Measurements from ENCODE around the gene ALG14.
"Not testable (repeated sequence)": the region's sequence is repeated elsewhere in the genome, so short reads cannot be mapped to it uniquely, and the experiment has no call there.

The ALG14 gene

DNA sequence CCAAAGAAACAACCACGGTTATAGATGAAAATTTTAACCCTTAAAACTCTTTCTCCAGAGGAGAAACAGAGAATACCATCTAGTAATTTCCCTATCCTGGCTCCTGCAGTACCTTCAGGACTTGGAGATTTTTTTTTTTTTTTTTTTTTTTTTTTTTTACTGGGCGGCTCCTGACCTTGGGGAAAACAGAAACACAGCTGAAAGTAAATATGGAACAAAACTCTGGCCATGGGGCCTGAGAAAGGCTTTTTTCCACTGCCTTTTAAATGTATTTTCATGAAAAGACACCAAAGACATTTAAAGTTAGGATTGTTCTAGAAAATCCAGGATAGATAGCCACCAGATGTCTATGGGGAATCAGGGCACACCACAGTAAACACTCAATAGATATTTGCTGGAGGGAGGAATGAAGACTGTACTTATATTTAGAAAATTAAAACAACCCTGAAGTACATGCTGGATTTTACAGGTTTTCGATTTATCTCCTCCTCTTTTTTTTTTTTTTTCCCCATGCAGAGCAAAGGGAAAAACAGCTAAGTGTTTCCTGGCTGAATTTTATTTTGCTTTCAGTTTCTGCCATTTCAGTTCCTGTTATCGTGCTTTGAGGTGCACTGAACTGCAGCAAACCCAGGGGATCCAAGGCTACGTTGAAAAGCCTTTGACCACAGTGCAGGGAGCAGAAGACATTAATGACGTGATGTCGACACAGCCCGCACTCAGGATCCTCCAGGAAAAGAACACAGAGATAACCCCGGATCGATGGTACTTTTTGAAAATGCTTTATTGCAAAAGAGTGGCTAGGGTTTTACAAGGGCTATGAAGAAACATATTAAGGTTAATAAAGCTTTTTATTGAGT lies 110.1 kb downstream of the ALG14 start:
- in situ Hi-C loops (cut with HindIII; ENCODE audit: low sequenced_read_pairs), result no loop called here

- in situ Hi-C loops (cut with HindIII; ENCODE audit: low sequenced_read_pairs), result no loop called here
Measured at GRCh38 chr1:94961988-94962387, 110.8 kb downstream of the ALG14 start.

- in situ Hi-C loops (cut with HindIII; ENCODE audit: low sequenced_read_pairs), result no loop called here
Measured at GRCh38 chr1:94961582-94961981, 111.2 kb downstream of the ALG14 start.

DNA sequence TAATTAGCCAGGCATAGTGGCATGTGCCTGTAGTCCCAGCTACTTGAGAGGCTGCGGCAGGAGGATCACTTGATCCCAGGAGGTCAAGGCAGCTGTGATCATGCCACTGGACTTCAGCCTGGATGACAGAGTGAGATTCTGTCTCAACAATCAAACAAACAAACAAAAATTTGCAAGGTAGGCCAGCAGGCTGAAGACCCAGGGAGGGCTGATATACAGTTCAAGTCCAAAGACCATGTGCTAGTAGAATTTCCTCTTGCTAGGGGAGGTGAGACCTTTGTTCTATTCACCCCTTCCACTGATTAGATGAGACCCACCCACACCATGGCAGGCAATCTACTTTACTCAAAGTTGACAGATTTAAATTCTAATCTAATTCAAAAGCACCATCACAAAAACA lies 114.7 kb downstream of the ALG14 start:
- in situ Hi-C loops (cut with HindIII; ENCODE audit: low sequenced_read_pairs), result no loop called here

DNA sequence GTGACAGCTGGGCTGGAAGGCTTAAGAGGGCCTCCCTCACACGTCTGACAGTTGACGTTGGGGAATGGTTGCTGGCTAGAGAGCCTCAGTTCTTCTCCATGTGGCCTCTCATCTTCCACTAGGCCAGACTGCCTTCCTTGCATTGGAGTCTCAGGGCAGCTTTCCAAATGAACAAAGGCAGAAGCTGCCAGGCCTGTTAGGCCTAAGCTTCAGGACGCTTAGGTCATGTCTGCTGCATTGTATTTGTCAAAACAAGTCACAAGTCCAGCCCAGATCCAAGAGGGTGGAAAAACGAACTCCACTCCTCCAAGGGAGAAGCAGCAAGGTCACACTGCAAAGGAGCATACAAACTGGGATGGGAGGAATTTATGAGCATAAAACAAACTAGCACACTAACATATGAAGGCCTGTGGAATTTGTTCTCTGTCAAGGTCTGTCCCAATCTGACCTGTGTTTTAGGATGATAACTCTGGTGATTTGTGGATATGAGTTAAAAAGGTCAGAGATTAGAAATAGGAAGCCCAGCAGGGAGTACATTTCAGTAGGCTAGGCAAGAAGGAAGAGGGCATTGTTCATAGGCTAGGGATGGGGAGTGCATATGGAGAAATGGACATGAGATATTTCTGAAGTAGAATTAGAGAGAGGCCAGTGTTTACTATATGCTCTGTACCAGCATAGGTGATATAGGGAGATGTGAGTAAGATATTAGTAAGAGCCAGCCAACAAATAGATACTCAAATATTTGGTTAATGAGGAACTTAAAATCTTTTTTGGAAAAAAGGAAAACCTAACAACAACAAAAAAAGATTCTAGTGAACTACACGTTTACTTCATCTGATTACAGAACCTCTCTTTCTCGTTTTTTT lies 116.8 kb downstream of the ALG14 start:
- in situ Hi-C loops (cut with HindIII; ENCODE audit: low sequenced_read_pairs), result no loop called here

DNA sequence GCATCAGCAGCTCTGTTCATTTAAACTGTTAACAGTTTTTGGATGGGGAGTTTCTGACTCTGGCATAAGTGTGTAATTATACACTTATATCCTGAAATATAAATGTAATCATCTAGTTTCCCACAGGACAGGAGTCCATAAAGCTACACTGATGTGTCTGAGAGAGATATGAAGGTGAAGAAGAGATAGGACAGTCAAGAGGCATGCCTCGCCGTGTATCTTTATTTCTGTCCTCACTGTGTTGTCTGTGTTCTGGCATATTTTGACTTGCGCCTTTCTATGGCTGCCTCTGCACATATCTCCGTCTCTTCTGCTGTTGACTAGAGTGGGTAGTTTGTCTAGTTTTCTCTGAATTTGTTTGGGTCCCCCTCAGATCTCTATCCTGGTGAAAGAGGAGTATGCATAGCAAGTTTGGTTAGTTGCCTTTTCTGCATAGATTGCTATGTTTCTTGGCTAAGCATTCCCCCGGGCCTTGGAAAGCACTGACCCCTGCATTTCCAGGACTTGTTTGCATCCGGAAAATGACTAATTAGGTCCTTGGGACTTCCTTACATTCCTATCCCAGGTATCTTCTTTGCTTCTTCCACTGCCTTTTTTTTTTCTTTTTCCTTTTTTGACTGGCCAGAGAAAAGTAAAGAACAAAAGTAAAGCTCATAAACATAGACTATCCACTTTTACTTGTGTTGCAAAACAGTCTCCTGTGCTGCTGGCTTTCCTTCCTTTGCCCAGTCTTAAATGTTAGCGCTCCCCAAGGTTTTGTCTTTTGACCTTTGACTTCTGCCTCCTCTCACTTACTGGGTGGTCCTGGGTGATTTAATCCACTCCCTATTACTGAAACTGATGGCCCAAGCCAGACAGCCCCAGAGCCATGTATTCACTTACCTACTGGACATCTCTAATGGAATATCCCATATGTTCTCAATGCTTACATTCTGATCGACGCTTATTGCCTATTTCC lies 118.2 kb downstream of the ALG14 start:
- in situ Hi-C loops (cut with HindIII; ENCODE audit: low sequenced_read_pairs), result no loop called here

GRCh38 chr1:94953746-94954145 lies 119.0 kb downstream of the ALG14 start:
- in situ Hi-C loops (cut with HindIII; ENCODE audit: low sequenced_read_pairs), result no loop called here

- in situ Hi-C loops (cut with HindIII; ENCODE audit: low sequenced_read_pairs), result no loop called here
Measured at GRCh38 chr1:94953107-94953506, 119.6 kb downstream of the ALG14 start.

- in situ Hi-C loops (cut with HindIII; ENCODE audit: low sequenced_read_pairs), result no loop called here
Measured at GRCh38 chr1:94952539-94952938, 120.2 kb downstream of the ALG14 start.

DNA sequence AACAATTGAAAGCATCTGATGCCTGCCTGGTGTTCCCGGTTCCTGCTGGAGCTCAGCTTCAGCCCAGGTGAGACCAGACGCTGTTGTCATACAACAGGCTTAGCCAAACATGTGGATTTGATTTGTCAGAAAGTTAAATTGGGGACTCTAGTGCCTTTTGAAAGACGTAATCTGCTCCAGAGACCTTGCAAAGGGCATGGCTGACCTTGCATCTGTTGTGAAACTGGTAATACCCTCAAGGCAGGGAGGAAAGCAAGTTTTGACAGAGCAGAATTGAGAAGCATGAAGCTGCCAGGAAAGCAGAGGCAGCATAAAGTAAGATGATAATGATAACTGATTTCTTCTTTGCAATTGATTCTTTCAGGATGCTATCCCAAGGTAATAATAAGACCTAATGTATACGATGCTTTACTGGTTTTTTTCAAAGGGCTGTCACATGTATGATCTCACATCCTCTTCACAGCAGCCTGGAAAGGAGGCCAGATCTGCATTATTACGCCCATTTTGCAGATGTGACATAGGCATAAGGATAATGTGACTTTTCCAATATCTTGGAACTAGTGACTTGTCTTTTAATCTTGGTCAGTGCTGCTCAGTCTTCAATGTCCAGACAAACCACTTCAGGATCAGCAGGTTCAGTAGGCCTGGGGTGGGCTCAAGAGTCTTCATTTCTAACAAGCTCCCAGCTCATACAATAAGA lies 121.1 kb downstream of the ALG14 start:
- in situ Hi-C loops (cut with HindIII; ENCODE audit: low sequenced_read_pairs), result no loop called here

- in situ Hi-C loops (cut with HindIII; ENCODE audit: low sequenced_read_pairs), result no loop called here
Measured at GRCh38 chr1:94951046-94951445, 121.7 kb downstream of the ALG14 start.

DNA sequence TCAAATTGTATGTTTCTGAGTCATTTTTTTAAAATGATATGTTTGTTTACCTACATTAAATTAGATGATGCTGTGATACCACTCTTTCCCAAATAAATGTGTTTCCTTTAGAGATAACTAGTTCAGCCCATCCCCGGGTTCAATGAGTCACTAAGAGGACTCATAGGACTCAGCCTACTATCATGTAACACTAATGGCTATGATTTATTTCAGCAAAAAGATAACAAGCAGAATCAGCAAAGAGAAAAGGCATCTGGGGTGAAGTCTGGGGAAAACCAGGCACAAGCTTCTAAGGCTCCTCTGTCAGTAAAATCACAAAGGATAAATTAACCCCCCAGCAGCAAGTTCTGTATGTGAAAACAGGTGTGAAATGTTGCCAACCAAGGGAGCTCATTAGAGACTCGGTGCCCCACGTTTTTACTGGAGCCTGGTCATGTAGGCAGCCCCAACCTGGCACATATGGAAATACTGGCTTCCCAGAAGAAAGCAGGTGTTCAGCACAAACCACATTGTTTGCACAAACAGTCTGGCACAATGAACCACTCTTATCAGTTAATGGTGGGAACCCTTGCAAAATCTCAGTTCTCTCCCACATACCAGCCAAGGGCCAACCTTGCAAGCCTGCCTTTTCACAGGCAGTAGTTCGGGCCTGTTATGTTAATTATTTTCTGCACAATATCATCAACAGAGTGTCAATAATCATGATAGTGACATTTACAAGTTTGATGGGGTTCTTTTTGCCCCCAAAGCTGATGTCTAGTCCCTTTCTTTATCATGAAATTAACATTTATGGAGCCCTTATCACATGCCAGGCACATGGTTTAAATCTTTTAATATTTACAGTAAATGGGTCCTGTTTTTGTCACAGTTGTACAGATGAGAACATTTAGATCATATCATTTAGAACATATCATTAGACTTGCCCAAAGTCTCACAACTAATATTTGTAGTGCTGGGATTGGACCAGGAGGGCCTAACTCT lies 122.8 kb downstream of the ALG14 start:
- in situ Hi-C loops (cut with HindIII; ENCODE audit: low sequenced_read_pairs), result no loop called here

DNA sequence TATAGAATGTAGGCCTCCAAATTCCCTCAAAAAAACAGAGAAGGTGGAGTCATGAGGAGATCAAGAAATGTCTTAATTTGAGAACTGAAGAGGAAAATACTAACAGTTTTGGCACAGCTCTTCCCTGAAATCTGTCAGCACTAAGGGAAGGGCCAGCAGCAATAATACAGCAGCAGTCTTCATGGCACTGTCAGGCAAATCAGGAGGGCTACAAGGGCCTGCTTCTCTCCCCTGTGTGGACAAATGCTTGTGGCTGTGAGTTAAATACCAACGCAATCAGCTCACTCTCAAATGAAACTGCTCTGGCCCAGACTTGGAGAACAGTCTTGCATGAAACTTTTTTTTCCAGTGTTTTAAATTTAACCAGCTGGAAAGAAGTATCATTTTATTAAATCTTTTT lies 125.3 kb downstream of the ALG14 start:
- in situ Hi-C loops (cut with HindIII; ENCODE audit: low sequenced_read_pairs), result no loop called here

DNA sequence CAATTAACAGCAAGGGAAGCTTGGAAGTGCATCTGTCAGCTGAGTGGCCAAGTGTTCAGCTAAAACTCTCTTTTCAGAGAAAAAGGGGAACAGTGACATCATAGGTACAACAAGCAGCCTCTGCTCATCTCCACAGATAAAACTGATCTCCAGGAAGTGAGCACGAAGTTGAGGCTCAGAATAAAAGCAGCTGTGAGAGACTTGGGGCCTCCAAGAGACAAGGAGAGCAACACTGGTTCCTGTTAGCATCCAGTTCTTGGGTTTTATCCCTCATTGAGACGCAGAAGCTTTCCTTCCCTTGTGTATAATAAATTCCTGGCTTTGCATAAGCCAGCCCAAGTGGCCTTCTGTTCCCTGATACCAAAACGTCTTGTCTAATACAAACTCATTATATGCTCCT lies 125.9 kb downstream of the ALG14 start:
- in situ Hi-C loops (cut with HindIII; ENCODE audit: low sequenced_read_pairs), result no loop called here

DNA sequence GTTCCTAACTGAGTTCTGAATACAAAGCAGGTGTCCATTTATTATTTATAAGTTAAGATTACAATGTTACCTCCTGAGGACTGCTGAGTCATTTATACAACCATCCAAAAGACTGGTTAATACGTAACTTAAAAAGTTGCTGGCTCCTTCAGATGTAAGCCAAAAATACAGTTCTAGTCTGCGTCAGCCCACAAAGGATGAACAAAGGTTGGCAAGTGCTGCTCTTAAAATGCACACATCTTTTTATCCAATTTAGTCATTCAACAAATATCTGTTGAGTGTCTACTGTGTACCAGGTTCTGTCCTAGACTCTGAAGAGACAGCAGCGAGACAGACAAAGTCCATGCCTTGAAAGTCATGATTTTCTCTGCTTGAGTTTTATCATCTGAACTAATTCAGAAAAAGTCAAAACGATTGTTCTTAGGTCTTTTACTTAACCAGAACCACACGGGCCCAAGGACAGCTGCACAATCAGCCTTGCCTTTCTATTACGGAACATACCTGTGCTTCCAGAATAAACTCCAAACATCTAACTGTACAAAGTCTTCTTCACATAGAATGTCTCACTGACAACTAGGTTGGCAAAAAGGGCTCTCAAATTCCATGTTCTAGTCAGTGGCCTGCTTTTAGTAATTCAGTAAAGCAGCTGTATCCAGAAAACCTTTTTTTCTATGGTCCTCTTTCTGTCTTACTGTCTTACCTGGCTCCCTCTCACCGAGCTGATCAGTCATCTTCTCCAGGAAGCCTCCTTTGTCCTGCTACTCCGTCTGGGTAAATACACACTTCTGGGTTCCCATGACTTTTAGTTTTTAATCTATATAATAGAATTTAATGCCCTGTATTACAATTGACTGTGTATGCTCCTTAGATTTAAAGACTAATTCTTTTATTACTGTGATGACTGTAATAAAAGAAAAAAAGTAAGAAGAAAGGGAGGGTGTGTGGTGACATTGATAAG lies 130.3 kb downstream of the ALG14 start:
- in situ Hi-C loops (cut with HindIII; ENCODE audit: low sequenced_read_pairs), result no loop called here

- in situ Hi-C loops (cut with HindIII; ENCODE audit: low sequenced_read_pairs), result not testable (repeated sequence)
Measured at GRCh38 chr1:94941480-94941879, 131.3 kb downstream of the ALG14 start.

GRCh38 chr1:94940738-94941137 lies 132.0 kb downstream of the ALG14 start:
- in situ Hi-C loops (cut with HindIII; ENCODE audit: low sequenced_read_pairs), result no loop called here

DNA sequence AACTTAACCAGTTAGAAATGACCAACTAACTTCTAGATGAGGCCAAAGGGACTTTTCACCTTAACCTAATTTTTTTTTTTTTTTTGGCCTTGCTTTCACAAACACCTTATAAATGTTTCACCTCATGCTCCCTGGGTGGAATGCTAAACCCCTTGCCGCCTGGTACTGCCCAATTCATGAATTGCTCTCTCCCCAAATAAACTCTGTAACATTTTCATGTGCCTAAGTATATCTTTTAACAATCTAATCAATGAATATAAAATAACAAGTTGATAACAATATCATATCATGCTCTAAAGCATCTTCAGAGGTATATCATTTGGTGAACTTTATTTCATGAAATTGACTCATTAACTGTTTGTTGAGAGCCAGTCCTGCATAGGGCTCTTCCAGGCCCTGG lies 134.9 kb downstream of the ALG14 start:
- in situ Hi-C loops (cut with HindIII; ENCODE audit: low sequenced_read_pairs), result no loop called here
